OCI-M1 (cell line): Measurements from ENCODE around the gene CCDC57.
"Not testable (repeated sequence)": the region's sequence is repeated elsewhere in the genome, so short reads cannot be mapped to it uniquely, and the experiment has no call there.

Source experiments
- DNase-seq: peaks from one replicate; lab custom pipeline; 2025; lab: John Stamatoyannopoulos, UW

Gene CCDC57

DNA sequence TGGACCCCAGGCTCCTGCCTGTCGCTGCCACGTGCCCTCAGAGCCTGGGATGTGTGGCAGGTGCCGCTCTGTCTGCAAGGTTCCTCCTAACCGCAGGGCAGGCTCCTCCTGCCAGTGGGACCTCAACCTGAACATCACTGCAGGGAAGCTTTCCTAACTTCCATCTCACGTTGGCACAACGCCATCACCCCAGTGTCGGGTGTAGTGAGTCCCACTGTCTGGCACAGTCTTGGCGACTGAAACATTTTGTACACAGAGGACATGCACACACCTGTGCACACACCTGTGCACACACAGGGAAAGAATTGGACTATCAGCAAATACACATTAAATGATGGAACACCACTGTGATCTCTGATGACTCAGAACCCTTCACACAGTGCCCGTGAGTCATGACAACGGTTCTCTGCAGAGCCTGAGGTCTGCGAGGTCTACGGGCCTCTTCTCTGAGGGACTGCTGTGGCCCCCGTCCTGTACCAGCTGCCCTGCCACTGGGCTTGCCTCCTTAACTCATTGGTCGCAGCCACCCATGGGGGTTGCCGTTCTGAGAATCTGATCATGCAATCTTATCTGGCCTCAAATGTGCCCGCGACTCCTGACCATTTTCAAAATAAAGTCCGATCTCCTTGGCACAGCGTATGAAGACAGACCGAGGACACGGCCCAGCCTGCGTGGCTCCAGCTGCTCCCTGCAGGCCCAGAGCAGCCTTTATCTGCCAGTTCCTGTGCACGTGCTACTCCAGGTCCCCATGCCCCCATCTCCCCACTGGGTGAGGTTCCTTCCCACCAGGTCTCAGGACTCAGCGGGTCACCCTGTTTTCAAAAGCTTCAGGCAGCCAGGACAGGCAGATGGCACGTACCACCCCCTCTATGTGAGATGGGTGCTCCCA, 7.6 kb downstream of the CCDC57 start:
- DNase-seq, result peak; percentile 36

DNA sequence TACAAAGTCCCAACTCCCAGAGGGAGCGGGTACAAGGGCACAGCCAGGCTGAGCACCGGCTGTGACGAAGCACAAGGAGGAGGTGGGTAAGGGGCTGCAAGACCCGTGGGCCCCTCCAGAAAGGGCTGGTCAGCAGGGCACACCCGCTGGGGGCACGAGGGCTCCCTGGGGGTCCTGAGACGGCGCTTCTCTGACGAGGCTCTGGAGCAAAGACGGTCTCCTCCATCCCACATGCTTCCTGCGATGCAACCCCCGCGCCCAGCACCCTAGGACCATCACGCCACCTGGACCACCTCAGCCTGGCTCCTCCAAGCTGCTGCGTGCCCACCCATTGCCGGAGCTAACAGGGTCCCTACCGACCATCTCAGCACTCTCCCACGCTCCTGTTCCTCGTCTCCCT, 8.7 kb downstream of the CCDC57 start:
- no peak for DNase-seq

DNA sequence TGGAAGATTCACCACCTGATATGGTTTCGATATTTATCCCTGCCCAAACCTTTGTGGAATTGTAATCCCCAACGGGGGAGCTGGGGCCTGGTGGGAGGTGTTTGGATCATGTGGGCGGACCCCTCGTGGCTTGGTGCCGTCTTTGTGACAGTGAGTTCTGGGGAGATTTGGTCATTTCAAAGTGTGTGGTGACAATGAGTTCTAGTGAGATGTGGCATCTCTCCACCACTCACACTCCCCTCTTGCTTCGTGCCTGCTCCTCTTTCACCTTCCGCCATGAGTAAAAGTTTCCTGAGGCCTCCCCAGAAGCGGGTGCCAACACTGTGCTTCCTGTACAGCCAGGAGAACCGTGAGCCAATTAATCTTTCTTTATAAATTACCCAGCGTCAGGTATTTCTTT, 9.7 kb downstream of the CCDC57 start:
- DNase-seq, result no peak

DNA sequence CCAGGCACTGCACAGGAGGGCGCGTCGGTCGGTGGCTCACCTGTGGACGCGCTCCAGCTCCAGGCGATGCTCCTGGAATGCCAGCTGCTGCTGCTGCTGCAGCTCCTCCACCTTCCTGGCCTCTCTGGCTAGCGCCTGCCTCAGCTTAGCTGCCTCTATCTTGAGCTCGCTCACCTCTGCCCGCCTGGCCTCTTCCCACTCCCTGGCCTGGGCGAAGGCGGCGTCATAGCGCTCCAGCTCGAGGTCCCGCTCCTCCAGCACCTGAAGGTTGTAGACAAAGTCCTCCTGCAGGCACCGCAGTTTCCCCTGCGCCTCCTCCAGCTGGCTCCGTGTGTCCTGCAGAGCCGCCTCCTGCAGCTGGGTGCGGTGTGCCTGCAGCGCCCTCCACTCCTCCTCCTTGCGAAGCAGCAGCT, 11.1 kb downstream of the CCDC57 start:
- DNase-seq, result no peak

DNA sequence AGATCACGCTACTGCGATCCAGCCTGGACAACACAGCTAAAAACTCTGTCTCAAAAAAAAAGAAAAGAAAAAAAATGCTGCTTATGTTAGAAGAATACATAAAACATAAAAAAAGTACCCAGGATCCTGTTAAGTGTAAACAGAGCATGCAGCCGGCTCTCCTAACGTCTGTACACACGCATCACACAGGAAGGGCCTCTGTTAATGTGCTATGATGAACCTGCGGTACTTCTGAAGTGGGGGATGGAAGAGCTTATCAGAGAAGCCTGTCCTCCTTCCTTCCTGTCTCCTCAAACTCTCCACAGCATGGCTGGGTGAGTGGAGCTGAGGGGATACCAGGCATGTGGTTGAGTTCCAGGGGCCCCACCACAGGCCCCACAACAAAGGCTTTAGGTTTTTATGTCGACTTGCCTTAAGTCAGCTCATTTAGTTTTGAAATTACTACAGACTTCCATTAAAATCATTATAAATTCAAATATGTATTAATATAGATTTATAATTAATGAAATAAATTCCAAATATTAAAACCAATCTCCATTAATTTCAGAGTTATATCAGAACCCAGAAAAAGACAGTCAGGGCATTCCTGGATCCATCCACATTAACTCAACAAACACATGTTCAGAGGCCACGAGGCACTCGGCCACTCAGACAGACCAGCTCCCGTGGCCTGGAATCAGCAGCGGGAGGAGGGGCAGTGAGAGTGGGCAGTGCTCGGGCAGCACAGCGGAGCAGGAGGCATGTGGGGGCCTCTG, 11.7 kb downstream of the CCDC57 start:
- peak; percentile 78 for DNase-seq

DNA sequence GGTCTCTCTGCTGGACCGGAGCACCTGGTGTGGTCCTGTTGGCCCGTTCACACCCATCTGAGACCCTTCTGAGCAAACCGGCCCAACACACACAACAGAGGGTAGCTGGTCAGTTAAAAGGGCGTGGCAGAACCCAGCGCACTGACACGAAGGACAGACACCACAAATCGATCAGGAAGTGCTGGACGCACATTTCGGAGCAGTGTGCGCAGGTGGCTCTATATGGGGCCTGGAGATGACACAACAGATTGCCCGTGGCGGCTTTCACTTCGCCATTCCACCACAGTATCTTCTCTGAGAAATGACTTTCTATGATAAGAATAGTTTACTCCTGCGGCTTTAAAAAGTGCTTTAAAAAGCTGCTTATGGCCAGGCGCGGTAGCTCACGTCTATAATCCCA, 12.5 kb downstream of the CCDC57 start:
- no peak for DNase-seq

DNA sequence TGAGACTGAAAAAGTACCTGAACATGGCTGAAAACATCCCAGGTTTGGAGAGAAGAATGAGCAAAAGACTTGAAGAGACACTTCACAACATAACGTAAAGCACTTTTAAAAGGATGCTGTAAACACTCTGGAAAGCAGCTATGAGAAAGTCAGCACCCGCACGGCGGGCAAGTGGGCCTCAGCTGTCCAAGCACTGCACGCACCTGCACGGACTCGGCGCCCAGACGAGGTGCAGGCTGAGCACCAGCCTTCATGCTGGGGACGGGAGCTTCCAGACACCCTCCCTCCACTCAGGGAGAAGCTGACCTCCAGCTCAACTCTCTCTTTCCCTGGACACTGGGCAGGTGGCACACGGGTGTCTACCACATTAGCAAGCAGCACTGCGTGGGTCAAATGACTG, 13.1 kb downstream of the CCDC57 start:
- no peak for DNase-seq

DNA sequence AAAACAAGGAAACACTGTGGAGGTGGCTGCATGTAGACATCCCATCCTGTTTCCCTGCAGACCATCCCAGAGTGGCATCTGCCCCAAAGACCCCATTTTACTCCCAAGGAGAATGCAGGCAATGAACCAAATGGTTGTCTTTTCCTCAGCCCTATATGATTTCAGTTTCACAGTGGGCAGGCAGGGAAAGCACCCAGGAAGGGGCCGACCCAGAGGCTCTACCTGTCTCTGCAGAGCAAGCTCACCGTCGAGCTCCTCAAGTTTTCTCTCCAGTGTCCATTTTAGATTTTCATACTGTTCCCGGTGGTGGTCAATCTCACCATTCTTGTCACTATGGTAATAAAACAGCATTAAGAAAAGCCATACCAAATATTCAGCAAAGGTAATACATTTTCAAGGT, 14.6 kb downstream of the CCDC57 start:
- no peak for DNase-seq

DNA sequence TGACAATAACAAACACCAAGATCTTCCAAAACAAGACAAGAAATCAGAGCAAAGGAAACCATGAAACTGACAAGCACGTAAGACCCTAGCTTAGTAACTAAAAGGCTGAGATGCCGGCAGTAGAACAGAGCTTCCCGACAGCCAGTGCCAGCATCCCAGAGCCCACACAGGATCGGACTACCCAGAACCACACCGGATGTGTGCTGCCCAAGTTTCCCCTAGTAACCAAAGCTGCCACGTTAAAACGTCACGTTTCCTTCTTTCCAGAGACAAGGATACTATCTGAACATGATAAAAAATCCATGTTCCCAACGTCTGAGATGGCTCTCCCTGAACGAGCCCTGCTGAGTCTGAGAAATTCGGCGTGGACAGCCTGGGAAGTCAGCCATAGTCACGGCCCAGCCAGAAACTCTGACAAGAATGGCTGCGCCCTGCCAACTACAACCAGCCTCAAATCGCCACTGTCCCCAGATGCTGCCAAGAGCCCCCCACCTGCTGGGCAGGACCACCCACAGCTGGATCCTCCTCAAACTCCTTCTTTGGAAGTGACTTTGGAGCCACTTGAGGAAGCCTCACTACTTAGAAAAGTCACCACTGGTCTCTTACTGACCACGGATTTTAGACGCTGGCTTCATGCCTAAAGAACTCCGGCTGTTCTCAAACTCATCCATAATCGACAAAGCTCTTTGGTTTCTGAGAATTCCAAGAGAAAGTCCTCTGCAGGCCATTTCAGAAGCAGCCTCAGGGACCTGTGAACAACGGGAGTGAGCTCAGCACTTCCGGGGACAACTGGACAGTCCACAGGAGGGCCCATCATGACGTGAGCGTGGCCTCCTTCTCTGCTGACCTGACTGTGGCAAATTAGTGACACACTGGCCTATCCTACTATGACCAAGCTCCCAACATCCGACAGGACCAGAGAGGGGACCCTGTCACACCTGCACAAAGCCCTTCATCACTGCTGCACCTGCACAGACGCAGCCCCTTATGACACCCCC, 16.7 kb downstream of the CCDC57 start:
- DNase-seq, result no peak

DNA sequence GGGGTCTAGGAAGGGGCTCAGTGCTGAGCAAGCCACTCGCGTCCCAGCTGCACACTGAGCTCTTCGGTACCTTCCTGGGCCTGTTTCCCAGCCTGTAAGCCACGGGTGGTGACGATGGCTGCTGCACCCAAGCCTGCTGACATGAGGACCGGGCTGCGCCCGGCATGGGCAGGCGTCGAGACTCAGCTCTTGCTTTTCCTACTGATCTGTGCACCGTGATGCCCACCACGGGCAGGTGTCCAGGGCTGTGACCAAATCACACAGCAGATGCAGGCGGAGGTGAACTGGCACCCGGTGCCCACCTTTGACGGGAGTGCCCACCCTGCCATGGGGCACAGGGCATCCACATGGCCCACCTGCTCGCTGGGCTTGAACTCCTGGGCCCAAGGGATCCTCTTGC, 17.9 kb downstream of the CCDC57 start:
- DNase-seq, result no peak

DNA sequence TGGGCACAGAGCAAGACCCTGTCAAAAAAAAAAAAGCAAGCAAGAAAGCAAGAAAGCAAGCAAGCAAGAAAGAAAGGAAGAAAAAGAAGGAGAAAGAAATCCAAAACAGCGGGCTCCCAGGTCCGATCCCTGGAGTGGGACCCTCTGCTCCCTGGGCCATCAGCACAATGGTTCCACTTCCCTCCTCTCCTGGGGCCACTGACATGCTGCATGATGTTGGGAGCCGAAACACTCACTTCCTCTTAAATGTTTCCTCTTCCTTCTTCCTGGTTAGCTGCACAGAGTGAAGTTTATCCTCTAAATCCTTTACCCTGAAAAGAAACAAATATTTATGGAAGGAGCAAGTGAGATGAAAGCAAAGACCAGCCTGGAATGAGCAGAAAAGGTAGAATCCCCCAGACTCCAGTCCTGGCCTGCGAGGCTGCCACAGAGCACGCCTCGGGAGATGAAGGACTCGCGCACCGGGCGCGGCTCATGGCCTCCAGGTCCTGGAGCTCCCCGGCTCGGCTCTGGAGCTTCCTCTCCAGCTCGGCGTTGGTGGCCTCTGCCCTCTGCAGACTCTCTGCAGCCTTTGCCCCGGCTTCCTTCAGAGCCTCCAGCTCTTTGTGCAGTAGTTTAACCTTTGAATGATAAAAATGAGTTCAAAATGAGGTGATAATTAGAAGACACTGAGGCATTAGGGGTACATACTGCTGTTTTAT, 19.0 kb downstream of the CCDC57 start:
- DNase-seq, result no peak

DNA sequence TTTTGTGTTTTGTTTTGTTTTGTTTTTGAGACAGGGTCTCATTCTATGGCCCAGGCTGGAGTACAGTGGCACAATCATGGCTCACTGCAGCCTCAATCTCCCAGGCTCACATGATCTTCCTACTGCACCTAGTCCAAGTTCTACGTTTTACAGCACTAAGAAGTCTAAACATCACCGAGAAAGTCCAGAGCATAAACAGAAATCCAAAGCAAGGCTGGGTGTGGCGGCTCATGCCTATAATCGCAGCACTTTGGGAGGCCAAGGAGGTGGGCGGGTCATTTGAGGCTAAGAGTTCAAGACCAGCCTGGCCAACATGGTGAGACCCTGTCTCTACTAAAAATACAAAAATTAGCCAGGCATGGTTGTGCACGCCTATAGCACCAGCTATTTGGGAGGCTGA, 19.6 kb downstream of the CCDC57 start:
- DNase-seq, result not testable (repeated sequence)

DNA sequence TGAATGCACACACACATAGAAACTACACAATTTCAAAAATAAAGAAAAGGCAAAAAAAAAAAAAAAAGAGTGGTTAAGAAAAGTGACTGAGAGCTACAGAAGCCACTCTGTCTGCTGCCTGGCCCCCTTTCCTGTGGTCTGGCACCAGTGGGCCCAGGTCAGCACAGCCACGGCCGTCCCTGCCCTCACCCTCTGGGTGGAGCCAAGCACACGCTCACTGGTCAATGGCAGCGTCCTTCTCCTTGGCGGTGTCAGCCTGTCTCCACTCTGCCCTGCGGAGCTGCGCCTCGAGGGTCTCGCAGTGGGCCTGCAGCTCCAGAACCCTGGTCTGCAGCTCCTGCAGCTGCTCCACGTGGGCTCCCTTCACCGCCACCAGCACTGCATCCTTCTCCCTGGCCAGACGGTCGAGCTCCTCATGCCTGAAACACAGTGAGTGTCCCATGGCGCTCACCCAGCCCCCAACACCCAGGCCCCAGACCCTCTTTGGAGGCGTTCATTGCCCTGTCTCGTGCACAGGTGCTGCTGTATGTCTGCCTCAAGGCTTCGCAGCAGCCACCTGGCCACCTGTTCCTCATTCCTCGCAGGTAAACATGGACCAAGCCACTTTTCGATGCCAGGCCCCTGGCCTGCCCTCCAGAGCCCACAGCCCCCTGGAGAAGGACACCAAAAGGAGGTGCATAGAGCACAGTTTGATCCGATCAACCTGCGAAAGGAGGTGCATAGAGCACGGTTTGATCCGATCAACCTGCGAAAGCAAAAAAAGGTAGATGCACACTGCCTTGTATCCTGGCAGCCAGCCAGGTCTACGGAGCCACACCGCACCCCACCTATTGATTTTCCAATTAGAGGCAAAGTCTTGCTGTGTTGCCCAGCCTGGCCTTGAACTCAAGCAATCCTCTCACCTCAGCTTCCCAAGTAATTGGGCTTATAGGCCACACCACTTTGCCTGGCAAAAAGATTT, 24.4 kb downstream of the CCDC57 start:
- DNase-seq, result no peak

DNA sequence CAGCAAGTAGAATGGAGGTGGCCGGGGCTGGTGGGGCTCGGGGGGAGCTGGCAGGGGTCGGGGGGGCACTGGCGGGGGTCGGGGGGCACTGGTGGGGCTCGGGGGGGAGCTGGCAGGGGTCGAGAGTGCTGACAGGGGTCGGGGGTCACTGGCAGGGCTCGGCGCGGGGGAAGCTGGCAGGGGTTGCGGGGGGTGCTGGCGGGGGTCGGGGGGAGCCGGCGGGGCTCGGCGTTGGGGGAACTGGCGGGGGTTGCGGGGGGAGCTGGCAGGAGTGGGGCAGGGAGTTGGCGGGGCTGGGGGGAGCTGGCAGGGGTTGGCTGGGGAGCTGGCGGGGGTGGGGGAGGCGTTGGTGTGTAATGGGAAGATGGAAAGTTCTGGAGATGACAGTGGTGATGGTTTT, 25.1 kb downstream of the CCDC57 start:
- DNase-seq, result no peak

DNA sequence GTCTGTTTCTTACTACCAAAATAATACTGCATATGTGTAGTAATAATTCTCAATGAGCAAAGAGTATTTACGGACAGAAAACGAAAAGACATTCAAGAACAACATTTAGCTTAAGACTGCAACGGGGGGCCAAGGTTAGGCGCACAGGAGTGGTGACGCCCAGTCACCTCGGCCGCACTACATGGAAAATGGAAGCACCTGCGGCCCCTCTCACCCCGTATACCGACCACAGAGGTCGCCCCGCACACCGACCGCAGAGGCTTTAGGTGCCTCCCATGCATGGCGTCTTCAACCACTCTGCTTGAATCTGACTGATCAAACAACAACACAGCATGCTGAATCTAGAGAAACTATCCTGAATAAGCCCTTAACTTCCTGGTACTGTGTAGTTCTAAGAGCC, 26.4 kb downstream of the CCDC57 start:
- no peak for DNase-seq

DNA sequence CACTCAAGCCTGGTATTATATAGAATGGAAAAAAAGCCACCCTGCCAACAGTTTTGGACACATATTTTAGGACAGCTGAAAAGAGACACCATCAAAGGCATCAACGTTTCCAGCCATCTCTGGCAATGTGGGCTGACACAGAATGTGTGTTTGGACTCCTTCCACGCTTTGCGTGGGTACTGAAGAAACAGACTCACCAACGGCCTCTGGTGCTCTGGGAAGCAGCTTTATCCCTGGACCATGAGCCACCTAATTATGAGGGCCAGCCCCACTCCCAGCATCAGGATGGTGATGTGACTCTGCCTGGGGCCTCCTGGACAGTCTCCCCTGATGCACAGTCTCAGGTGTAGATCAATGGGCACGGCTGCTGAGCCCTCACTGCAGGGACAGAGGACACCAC, 27.9 kb downstream of the CCDC57 start:
- DNase-seq, result no peak

DNA sequence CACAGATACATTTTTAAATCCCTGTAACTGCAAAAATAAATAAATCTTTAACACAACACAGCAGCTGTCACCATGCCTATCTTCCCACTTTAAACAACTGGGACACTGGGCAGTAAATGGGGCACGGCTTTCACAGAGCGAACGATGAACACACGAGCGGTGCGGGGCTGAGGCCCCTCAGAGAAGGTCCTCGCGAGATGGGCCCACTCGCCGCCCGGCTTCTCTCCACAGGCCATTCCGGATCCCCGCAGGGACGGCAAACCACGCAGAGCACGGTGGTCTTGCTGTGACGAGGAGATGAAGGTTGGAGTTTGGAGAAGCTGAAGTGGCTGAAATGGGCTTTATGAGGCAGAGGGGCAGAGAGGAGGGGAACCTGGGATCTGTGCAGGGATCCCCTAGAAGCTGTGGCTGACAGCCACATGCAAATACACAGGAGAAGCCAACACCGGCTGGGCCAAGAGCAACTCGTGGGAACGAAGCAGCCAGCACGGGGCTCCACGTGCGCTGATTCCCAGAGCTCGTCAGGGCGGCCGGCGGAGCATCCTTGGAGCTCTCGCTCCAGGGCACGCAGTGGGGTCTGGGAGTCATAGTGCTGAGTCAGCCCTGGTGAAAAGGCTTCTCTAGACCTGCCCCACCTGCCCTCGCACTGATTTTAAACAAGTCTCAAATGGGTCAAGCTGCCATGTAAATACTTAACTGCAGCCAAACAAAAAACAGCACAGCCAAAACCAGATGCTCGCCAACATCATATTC, 31.7 kb downstream of the CCDC57 start:
- DNase-seq, result no peak

DNA sequence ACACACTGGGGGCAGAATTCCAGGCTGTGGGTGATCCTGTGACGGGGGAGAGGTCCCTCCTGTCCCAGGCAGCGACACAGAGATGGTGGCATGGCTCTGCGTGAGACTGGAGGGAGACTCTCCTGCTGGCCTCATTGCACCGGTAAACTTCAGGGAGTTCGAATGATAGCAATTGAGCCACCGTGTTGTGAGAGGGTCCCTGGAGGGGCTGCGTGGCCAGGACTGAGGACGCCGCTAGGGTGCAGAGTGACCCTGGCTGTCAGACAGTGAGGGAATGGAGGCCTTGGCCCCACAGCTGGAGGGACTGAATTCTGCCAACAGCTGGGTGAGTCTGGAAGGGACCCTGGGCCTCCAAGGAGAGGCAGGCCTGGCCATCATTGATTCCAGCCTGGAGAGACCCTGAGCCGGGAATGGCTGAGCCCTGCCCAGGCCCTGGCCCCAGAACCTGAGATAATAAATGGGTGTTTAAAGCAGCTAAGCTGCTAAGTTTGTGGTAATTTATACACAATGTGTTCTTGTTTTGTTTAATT, 32.6 kb downstream of the CCDC57 start:
- no peak for DNase-seq

DNA sequence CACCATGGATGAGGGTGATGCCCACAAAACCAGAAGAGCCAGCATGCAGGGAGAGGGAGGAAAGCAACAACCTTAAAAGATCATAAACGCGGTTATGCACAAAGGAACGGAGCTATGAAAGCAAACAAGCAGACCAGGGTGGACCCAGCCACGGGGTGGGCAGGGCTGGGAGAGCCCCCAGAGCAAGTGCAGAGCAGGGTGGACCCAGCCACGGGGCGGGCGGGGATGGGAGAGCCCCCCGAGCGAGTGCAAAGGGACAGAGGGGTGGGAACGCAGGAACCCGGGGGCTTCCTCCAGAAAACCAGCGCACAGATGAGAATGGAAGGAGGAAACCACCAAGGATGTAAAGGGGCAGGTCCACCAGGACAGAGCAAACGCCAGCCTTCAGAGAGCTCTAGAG, 33.2 kb downstream of the CCDC57 start:
- DNase-seq, result no peak
